GM21360 (cell line): ENCODE results near the gene LCT.
"Not testable (repeated sequence)": the region's sequence is repeated elsewhere in the genome, so short reads cannot be mapped to it uniquely, and the experiment has no call there.

ENCODE experiments used
- ATAC-seq: cut with Tn5 transposase; IDR thresholded peaks from one replicate; pipeline ENCODE4 v1.9.1; 2021; ENCODE audit warnings: mild to moderate bottlenecking, moderate library complexity; ENCODE audit not compliant: unreplicated experiment

Gene LCT

DNA sequence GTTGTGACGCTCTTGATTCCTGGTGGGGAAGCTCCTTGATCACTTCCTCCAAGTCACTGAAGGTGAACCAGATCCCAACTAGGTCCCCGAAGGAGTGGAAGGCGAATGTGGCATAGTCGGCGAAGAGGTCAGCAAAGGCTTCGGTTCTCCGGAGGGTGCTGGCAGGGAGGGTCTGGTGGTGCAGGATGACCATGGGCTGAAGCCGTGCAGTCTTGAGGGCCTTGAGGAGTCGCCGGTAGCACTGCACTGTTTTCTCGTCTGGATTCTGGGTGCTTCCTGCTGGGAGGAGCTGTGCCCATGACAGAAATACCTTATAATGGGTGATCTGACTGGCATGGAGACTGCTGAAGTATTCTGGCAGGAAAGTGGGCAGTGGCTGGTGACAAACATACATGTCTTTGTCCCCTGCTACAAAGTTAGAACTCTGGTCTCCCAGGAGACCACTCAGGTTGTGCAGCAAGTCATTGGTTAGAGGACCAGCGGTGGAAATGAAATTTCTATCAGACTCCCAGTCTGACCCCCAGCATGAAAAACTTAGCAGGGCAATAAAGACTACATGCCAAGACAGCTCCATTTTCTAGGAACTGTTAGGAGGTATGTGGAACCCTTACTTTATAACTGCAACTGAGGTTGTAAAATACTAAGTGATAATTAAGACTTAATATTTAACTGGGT, at the start of gene LCT:
LCT (minus strand) TSS at position 589 of the 675 bp plus-strand sequence; CDS start at position 574, 15 bp downstream.
- no peak for ATAC-seq

DNA sequence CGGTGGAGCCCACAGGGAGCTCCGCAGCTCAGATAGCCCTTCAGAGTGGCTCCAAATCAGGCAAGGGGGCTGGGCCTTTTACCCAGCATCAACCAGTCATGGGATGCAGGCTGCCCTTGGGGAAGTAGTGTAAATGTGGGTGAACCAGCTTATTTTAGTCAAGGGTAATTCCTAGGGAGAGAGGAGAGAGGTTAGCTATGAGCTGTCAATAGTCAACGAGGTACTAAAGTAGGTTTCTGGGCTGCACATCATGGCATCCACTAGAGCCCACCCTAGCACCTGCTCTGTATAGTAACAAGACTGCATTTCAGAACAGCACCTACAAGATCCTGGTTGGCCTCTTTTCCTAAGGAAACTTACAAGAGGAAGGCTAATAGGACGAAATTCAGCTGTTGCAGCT, 48.7 kb upstream of the LCT start:
- ATAC-seq = no peak

DNA sequence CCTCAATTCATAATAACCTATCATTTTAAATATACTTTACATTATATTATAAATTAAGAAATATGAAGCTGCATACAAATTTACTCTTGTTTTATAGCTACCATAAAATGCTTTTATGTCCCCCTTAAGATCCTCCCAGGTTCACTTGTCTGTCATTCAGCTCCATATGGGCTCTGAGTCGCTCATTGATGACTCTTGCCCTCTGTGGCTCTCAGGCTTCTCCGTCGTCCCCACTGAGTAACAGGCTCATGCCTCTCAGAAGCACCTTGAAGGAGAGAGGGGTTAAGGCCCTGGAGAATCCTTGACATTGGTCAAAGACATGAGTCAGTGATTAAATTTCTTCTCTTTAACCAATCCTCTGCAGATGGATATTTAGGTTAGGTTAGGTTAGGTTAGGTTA, 45.4 kb upstream of the LCT start:
- ATAC-seq = no peak

DNA sequence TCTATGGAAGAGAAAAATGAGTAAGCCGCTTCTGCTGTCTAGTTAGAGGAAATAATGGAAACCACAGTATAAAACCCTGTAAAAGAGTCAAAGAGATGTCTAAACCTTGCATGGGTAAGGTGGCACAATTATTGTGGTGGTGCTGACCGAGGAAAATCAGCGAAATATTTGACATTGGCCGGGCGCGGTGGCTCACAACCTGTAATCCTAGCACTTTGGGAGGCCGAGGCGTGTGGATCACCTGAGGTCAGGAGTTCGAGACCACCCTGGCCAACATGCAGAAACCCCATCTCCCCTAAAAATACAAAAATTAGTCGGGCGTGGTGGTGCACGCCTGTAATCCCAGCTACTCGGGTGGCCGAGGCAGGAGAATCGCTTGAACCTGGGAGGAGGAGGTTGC, 39.8 kb upstream of the LCT start:
- ATAC-seq = not testable (repeated sequence)

DNA sequence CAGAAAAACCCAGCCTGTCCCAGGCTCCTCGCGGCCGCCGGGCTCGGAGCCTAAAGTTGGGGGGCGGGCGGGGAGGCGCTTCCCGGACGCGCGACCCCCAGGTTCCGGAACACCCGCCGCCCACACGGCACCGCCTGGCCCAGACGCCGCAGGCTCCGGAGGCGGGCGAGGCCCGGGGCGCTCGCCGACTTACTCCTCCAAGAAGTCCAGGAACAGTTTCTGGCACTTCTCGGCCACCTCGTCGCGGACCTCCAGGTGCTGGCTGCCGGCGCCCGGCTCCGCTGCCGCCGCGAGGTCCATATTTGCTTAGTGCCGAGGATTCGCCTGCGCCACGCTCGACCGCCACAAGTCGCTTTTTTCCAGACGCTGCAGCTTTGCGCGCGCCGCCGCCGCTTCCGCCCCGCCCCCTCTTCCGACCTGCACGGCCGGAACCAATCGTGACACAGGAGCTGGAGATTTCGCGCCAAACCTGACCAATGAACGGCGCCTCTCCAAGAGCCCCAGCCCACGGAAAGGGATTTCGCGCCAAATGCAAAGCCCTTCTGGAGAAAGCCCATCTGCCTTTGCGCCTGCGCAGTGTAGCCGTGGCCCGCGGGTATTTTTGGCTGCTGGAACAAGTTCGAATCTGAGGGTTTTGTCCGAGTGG, 39.2 kb upstream of the LCT start, which contains the start of gene MCM6:
MCM6 (minus strand) TSS at position 378 of the 646 bp plus-strand sequence; CDS start at position 300, 78 bp downstream.
- ATAC-seq = peak; percentile 82

DNA sequence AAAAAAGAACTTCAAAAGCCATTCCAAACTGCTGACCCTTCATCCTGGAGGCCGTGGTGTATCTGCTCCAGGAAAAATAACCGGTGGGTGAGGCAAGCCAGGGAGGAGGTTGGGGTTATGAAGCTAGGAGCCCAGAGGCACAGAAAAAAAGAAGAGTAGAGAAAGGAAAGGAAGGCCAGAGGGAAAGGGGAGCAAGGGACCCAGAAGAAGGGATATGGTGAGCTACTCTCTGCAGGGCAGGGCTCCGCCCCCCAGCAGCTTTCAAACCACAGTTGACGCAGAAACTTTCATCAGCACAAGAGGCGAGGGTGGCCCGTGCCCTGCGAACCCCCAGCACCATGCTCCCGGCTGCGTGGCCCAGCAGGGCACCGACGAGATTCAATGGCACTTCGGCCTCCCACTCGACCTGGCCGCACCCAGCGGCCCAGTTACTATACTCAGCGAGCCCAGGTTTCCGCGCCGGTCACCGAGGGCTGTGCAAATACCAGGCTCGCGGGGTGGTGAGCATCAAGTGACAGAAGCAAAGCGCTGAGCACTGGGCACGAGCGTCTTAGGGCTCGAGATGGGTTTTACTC, 38.6 kb upstream of the LCT start:
- ATAC-seq = peak; percentile 68

DNA sequence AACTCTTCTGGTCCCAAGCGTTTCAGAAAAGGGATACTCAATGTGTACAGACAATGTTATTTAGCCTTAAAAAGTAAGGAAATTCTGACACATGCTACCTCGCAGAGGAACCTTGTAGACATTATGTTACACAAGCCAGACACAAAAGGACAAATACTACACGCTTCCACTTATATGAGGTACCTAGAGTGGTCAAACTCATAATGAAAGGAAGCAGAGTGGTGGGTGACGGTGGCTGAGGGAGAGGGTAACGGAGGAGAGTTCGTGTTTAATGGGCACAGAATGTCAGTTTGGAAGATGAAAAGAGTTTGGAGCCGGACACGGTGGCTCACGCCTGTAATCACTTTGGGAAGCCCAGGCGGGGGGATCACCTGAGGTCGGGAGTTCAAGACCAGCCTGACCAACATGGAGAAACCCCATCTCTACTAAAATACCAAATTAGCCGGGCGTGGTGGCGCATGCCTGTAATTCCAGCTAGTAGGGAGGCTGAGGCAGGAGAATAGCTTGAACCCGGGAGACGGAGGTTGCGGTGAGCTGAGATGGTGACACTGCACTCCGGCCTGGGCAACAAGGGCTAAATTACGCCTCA, 37.9 kb upstream of the LCT start:
- ATAC-seq = no peak

DNA sequence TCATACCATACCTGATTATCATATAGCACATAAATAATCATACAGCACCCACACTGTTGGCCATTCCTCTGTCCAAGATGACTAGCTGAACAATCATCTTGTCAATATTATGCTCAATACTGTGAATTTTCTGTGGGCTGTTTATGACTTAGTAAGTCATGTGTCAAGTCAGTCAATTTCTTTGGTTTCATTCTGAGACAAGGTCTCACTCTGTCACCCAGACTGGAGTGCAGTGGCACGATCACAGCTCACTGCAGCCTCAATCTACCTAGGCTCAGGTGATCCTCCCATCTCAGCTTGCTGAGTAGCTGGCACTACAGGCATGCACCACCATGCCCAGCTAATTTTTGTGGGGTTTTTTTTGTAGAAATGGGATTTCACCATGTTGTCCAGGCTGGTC, 33.6 kb upstream of the LCT start:
- ATAC-seq = peak; percentile 61

DNA sequence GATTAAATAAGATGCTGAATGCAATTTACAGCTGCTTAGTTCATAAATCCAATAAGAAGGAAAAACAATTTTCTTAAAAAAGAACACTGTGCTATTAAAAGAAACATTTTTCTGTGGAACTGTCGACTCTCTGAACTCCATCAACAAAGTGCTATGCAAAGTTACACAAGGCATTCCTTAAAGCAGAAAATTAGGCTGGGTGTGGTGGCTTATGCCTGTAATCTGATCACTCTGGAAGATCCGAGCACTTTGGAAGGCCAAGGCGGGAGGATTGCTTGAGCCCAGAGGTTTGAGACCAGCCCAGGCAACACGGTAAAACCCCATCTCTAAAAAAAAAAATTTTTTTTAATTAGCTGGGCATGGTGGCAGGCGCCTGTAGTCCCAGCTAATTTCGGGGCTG, 26.2 kb upstream of the LCT start:
- ATAC-seq = no peak

DNA sequence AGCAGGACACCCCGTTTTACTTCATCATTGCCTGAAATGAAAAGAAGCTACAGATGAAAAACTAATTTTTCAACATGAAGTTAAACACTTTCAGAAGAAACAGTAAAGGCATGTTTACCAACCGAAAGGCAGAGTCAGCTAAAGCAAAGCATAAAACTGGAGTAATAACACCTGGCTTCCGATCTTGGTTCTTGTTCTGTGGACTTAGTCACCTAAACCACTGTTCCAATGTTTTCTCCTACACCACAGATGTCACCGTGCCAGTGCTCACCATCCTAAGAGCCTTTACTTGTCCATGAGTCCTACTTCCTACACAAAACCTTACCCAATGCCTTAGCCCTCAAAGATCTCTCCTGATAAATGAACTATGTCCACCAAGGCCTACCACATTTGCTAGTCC, 25.7 kb upstream of the LCT start:
- no peak for ATAC-seq

DNA sequence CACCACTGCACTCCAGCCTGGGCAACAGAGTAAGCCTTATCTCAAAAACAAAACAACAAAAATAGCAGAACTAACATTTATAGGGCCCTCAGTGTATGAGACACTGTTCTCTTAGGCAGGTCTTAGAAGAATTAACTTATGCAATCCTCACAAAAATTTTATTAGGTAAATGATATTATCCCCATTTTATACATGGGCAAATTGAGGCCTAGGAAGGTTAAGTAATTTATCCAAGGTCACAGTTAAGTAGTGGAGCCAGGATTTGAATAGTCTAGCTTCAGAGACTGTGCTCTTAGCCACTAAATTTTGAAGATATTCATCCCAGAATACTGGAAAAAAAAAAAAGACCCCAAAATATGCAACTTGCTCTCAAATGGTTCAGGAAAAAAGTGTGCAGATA, 16.4 kb upstream of the LCT start:
- ATAC-seq = no peak

DNA sequence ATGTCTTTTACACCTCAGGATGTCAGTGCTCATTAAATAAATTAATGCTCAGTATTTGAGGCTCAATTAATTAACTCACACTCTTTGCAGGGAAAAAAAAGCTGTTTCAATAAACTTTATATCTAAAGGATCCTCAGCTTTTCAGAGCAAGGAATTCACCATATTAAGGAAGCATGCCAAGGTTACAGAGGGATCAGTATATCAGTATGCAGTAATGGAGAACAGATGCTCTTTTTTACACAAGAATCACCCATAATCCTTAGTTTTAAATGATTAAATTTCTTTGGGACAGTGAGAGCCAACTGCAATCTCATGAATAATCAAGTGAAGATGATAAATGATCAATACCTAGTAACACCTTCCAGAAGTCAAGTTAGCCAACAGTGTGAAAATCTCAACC, 14.9 kb upstream of the LCT start:
- ATAC-seq = no peak

DNA sequence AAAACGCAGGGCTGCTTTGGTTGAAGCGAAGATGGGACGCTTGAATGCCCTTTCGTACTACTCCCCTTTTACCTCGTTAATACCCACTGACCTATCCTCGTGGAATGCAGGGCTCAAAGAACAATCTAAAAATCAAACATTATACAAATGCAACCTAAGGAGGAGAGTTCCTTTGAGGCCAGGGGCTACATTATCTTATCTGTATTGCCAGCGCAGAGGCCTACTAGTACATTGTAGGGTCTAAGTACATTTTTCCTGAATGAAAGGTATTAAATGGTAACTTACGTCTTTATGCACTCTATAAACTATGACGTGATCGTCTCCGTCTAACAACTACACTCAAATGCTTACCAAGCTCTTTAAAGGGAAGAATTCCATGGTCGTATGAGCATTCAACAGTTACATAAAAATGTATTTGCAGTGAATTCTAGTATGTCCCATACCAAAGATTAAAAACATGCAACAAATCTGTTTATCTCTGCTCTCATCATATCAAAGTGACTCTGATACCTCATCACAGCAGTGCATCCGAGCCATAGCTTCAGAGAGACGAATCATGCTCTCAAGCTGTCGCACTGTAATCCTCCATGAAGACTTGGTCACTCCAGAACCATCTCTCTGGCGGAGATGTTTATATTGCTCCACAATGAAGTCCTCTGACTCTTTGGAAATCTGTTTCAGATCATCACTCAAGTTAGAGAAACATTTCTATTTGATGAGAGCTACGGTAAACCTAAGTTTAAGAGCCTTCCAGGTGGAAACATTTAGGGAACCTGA, 14.1 kb upstream of the LCT start:
- no peak for ATAC-seq

DNA sequence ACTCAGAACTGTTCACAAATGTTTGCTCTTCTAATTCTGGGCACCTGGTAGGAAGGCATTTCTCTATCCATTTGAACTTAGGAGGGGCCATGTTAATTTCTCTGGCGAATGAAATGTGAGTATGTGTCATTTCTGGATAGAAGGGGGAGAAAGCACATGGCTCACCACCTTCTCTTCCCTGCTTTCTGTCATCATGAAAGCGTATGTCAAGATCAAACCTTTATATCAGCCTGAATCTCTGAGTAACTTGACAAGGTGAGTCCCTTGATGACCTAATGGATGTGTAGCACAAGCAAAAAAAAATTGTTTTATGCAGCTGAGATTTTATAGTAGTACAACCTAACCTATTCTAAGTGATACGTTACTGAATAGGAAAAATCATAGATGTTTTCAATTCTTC, 12.1 kb upstream of the LCT start:
- no peak for ATAC-seq

DNA sequence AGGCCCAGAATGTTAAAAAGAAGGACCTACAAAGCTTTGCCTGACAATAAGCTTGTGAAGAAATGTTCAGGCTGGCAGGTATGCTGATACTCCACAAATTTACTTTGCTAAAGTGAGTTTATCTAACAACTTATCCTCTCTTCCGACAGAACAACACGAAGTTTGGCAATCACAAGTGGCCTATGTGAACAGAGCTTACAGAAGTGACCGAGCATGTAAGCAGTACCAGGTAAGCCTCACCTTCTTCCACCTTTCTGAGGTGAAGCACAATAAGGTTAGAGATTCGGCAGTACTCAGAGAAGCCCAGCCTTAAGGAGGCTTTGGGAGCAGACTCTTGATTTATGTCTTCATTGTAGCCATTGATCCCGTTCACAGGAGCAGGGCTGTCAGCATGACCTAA, 9.0 kb upstream of the LCT start:
- no peak for ATAC-seq

DNA sequence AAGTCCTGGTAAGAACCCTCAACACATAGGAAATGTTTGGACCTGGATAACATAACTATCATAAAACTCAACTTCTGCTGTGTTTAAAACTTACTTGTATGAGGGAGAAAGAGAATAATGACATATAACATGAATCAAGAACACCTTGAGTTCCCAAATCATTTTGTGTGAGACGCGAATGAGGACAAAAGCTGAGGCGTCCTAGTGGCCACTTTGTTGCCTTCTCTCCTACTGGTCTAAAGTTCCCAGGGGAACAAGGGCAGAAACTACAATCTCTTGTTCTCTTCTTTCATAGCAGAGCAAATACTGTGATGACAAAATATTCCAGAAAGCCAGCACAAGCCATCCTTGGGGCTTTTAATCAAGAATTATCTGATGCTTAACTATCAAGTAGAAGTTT, 8.3 kb upstream of the LCT start:
- ATAC-seq = no peak

DNA sequence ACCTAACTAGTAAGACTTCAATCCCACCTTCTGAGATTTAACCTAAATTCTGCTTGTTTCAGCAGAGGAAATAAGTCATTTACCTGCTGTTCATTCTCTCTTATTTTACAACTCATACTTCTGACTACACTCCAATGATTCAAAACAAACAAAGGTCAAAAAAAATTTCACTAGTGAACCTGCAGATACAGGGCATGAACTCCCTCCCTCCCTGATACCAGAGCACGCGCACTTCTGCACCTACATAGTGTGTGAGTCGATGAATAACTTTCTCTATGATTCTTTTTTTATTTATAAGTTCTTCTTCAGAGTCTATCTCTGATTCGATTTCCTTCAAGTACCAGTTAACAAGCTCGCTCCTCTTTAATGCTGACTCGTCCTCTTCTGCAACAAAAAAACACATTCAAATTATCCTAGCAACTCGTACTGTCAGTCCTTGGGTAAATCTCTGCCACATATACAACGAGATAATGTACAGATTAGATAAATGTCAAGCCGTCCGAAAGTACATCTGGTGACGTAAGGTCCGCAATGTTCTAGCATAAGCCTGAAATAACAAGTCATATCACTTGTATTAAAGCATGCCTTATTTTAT, 7.4 kb upstream of the LCT start:
- ATAC-seq = no peak

DNA sequence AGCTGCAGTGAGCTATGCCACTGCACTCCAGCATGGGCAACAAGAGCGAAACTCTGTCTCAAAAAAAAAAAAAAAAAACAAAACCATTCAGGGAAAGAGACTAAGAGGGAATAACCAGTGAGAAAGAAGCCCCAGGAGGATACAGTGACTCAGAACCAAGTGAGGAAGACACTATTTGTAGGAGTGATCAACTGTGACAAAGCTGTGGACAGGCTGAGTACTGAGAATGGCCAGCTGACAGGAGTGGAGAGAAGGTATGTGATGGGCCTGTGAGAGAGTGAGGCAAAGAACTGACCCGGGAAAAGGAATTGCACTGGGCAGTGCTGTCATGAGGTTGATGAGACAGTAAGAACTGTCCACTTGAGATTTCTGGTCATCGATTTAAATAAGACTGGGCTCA, 6.7 kb upstream of the LCT start:
- ATAC-seq = no peak

DNA sequence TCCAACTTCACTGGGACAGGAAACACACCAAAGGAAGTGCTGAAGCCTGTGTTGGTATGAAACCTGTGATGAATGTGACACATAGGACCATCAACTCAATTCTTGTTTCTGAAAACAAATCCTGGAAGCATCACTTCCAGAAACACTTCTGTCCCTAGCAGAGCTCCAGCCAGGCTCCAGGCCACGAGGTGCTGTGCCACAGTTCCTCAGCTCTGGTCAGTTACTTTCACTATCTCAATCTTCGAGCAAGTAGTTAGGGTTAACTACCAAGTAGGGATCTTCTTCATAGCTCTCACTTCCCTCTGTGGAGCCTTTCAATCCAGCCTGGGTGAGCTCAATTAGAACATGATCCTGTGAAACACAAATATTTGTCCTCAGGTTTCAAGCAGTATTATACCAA, 3.6 kb upstream of the LCT start:
- no peak for ATAC-seq

DNA sequence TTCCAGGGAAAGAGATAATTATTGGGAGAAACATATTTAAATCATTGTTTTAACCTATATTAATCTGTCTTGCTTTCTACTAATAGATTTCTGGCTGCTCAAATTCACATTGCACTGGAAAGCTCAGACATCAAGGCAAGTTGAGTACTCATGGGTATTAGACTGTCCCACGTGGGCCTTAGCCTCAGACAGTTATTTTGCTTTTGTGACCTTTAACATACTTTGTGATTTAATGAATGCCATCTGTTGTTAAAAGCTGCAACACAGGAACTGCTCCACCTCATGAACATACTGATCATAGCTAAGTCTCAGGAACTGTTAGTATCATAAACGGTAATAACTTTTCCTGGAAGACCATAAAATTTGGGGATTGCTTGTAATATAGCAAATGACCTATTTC, 2.7 kb upstream of the LCT start:
- no peak for ATAC-seq

DNA sequence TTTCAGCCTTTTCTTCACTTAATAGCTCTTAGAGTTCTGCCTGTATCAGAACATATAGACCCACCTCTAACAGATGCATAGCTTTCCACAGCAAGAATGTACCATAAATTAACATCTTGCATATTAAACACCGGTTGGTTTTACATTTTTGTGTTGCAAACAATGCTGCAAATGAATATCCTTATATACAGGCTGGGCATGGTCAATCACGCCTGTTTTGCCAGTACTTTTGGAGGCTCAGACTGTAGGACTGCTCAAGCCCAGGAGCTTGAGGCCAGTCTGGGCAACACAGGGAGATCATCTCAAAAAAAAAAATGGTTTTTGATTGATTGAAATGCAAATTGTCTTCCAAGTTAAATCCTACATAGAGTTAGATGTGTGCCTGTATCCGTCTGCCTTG, 1.5 kb upstream of the LCT start:
- no peak for ATAC-seq
